SKM-1 (cell line): ENCODE measurements around the gene CAD.
A peak's percentile ranks its signal among the peaks of the same experiment; 100 is the strongest.
"Not testable (repeated sequence)": the region's sequence is repeated elsewhere in the genome, so short reads cannot be mapped to it uniquely, and the experiment has no call there.

Source experiments
- DNase-seq: peaks from one replicate; lab custom pipeline; 2025; ENCODE audit not compliant: unreplicated experiment; lab: John Stamatoyannopoulos, UW

The CAD gene

DNA sequence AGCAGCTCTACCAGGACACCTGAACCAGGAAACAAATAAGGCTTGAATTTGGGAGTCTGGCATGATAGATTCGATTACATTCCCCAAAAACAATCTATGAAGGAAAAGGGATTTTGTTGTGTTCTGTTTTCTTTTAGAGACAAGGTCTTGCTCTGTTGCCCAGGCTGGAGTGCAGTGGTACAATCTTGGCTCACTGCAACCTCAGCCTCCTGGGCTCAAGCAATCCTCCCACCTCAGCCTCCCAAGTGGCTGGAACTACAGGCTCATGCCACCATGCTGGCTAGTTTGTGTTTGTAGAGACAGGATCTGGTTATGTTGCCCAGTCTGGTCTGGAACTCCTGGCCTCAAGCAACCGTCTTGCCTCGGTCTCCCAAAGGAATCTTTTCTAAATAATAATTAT, 19.1 kb upstream of the CAD start:
- DNase-seq = not testable (repeated sequence)

DNA sequence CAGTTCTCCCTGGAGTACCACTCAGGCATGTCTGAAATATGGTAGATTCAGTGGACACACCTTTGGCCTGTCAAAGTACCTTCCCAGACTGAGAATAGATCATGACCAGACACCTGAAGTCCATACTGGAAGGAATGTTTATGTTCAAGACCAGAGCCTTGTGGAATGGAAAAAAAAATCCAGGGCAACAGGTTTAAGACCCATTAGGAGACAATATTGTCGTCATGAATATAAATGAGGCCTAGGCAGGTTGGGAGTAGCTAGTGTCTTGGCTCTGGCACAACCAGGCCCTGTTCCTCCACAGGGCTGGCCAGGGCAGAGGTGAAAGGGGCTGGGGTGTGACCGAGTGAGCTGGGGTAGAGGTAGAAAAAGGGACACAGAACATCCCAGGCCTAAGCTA, 18.5 kb upstream of the CAD start:
- DNase-seq = no peak

DNA sequence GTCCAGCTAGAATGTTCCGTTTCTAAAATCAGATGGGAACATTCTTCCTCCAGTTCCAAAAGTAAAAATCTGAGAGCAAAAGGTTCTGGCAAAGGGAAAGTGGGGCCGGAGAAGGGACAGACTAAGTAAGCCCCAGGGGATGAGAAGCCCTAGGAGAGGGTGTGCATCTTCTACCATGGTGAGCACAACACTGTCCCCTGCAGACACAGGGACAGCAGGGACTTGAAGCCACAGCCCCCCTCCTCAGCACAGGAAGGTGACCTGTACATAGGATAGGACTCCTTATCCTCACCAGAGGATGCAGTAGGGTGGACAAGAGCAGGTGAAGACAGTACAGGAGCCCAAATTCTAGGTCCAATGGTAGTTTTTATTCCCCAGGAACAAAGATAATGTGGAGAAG, 17.9 kb upstream of the CAD start:
- no peak for DNase-seq

DNA sequence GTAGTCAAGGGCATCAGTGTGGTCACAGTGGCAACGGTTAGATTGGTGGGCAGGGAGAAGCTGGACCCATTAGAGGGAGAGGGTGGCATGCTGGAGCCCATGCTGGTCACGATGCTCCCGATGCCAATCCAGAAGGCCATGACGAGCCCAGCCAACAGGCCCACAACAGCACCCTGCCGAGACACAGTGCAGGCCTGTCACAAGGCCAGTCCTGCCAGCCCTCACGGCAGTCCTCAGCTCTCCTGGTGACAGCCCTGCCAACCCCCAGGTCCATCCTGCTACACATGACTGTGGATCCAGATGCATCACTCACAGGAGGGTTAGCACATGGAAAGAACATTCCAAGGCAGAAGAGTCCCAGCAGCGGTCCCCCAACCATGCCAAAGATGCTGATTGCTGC, 15.5 kb upstream of the CAD start:
- DNase-seq = no peak

DNA sequence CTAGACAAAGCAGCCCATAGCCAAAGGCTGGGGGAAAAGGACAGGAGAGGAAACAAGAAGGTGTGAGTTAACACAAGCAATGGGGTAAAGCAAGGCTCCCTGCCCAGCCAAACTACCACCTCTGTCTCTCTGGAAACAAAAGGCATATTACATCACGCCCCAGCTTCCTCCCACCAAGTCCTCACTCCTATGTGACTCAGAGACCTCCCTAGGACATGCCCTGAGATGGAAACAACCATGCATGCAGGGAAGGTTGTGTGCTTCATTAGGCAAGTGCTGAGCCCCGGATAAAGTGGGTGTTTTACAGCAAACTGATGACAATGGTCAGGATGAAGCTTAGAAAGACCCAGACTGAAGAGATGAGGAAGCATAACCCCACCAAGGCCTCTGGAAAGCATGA, 14.3 kb upstream of the CAD start:
- DNase-seq = no peak

DNA sequence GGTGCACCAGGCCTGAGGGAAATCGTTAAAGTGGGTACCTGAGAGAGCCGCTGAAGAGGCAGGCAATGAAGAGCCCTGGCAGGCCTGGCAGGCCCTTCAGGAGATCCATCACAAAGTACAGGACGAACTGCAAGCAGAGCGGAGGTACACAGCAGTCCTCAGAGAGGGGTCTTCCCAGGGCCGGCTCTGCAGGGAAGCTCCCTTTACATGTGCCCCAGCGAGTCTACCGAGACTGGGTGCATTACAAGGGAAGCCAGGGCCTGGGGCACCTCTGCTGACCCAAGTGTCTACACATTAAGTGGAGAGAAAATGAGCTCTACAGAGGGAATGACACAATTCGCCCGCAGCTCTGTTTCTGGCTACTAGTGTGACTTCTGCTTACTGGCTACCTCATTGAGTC, 13.4 kb upstream of the CAD start:
- no peak for DNase-seq

DNA sequence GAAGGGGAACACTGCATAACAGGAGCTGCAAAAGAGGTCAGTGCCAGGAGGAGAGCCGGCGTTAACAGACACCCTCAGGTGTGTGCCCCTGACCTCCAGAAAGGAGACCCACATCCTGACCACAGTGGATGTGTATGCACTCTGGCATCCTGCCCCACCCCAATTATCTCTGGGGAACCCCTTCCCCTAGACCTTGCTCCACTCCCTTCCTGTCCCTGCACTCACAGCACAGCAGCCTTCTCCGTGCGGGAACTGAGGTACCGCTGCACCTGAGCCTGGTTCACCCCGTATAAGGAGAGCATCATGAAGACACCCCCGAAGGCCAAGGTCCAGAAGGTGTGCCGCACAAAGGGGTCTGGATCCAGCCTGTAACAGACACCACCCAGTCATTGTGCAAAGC, 12.6 kb upstream of the CAD start:
- DNase-seq = no peak

DNA sequence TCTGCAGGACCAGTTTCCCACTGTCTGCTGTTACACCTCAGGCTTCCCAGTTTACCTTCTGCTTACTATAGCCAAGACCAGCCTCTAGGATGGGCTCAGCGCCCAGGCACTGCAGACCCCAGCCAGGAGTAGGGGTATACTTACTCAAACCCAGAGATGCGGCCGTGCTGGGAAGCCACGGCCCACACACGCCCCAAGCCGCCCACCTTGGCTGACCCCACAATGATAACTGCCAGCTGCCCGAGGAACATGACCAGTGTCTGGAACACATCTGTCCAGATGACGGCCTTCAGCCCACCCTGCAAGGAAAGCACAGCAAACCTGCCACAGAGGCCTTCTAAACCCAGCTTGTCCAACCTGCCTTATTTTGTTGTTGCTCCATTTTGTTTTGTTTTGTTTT, 12.0 kb upstream of the CAD start:
- DNase-seq = no peak

DNA sequence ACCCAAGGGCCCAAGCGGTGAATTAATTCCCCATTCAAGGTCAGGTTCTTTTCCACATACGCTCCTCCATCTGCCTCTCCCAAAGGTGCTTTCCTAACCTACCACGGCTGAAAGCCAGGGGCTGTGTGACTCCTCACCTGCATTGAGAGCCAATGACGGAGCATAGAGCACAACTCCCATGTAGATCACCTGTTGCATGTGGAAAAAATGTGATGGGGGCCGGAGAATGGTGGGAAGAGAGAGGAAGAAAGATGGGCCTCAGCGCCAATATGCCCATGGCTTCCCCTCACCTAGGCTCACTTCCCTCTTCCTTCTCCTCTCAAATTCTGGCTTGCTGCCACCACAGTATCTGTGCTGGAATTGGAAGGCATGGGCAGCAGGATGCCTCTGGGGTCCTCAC, 10.8 kb upstream of the CAD start:
- DNase-seq = no peak

DNA sequence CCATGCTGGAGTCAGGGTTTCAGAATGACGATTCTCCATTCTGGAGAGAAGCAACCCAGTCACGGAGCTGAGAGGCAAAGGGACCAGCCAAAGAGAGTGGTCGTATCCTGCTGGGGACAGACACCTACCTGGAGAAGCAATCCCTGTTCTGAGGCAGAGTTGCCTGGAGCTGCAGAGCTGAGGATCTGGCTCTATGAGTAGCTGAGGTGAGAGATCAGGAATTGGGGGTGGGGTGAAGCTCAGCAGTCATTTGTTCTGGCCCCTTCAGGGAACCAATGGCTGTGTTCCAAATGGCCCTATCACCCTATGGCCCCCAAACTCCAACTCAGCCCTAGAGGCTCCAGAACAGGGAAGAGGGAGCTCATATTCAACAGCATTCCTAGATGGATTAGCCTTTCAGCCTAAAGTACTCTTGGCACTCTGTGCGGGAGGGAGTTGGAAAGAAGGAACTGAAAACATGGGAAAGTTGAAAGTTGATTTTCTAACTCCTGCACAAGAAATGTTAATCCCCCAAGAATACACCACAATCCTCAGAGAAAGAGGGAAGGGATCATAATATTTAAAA, 8.6 kb upstream of the CAD start:
- no peak for DNase-seq

DNA sequence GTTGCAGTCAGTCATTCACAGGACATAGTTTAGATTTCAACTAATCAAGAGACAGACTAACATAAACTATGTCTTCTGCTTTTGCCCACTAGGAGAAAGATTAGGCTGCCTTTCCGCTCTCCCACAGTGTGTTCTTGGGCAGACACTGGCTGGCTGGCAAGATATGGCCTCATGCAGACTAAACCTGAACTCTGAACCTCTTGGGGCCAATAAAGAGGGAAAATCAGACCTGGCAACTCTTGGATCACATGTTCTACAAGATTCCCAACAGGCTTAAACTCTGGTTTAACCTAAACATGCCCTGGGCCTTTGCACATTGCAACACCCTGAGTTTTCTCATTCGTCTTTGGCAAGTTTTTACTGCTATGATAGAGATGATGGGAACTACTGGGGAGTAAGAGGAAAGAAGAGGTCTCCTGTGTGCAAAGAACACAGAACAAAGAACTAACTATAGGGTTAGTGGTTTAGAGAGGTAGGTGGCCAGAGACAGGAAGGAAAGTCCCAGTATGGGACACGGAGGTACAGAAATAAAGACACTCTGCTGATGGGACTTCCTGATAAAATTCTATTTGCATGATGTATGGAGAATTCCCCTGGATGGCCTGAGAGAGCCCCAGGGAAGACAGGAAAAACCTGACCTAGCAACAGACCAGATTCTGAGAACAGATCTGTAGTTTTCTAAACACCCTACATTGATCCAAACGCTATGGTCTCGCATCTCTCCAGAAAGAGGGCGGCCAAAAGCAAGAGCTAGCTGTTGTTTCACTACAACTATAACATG, 7.4 kb upstream of the CAD start:
- DNase-seq = no peak

DNA sequence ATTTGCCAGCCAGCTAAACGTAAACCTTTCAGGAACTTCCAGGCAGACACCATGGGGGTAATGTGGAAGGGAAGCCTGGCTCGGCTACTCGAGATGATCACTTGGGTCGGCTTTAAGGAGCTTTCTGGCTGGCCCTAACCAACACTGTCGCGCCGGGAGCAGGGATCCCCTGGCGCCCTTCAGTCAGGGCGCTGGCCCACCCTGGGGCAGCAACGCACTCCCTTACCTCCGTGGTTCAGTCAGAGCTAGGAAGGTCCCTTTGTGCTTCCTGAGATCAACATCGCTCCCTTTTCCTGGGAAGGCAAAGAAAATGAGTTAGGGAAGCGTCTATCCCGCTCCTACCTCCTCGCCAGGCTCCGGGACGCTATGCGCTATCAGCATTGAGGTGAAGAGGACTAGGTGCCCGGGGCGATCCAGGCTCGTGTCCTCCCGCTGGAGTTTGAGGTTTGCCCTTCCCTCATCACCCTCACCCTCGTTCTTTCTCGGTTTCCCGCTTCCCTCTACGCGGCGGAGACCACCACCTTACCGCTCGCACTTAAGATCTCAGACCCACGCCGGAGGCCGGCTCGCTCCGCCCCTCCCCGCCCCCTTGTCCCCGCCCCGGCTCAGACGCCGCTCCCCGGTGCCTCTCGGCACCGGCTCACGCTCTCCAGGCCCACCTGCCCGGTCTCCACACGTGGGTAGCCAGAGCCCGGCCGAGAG, 5.8 kb upstream of the CAD start:
- no peak for DNase-seq

DNA sequence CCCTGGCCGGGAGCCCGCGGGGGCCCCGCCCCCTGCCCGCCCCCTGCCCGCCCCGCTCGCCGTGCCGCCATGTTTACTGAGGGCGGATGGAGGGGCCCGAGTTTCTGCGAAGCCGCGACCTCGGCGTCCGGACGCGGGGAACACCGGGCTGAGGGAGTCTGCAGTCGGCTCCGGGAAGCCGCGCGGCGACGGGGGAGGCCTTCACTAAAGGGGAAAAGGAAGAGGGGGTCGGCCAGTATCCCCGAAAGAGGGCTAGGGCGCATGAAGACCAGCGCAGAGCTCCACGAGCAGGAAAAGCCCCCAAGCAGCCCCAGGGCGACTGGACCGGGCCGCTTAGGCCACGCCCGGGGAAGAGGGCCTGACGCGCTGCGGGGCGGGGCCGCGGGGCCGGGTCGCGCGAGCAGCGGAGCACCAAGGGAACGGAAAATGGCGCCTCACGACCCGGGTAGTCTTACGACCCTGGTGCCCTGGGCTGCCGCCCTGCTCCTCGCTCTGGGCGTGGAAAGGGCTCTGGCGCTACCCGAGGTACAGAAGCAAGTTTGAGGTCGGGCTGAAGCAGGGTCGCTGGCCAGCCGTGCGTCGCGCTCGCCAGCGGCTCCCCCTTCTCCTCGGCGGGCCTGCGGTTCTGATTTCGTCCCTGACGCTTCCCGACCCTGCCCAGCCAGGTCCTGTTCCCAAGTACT, 5.1 kb upstream of the CAD start, which contains the start of the genes ATRAID and SLC5A6:
TSS of gene ATRAID (plus strand) at position 99 of the 683 bp plus-strand sequence. CDS start at position 427, 328 bp downstream.
TSS of gene SLC5A6 (minus strand) at position 326 of the 683 bp plus-strand sequence. CDS start 4,618 bp downstream, outside the sequence.
- DNase-seq = peak; percentile 88

DNA sequence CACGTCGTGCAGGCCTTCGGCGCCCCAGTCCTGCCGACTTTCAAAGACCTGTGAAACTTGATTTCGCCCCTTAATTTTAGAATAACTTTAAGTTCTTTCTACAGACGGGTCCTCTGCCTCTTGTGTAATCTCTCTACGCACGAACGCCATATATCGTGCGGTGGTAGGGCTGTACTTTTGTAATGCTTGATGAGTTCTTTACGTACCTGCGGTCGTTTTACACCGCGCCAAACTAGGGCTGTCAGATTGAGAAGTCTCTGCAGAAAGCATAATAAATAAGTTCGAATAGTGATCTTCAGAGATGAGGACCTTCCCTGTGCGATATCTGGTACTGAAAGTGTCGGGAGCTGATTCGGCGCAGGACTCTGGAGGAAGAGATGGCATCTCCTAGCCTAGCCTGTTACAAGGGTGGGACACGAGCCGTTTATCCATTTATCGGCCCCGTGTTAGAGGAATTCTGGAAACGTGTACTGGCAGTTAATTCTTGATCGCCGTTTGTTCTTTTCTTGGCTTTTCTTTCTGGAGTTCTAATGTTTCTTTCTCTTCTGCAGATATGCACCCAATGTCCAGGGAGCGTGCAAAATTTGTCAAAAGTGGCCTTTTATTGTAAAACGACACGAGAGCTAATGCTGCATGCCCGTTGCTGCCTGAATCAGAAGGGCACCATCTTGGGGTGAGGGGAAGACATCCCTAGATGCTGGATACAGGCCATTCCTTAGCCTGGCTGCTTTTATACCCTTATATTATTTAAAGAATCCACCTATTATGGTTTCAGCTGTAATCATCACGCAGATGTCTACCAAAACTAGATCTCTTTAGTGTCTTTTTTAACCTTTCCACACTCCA, 4.3 kb upstream of the CAD start:
- DNase-seq = no peak

DNA sequence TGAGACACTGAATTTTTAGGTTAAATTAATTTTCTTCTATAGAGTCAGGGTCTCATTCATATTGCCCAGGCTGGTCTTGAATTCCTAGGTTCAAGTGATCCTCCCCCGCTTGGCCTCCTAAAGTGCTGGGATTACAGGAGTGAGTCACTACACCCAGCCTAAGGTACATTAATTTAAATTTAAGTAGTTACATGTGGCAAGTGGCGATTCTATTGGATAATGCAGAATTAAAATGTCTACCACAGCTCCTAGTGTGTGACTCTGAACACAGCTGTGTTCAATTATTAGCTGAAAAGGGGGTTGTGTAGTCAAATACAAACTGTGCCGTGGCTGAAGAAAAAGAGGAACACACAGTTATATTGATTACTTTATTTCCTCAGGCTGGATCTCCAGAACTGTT, 2.2 kb upstream of the CAD start:
- no peak for DNase-seq

DNA sequence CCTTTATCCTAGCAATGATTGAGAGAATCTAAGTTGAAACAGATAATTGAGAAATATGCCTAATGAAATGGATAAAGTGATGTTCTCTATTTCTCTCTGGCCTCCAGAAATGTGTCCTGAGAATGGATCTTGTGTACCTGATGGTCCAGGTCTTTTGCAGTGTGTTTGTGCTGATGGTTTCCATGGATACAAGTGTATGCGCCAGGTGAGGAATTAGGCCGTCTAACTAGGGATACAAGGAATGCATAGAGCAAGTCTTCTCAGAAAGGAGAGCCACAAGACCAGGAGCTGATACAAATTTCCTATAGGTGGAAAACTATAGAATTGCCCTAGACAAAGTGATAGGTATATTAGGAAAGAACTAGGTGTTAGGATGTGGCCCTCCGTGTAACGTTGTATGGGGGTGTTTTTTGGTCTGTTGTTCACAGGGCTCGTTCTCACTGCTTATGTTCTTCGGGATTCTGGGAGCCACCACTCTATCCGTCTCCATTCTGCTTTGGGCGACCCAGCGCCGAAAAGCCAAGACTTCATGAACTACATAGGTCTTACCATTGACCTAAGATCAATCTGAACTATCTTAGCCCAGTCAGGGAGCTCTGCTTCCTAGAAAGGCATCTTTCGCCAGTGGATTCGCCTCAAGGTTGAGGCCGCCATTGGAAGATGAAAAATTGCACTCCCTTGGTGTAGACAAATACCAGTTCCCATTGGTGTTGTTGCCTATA, 592 bp upstream of the CAD start:
- no peak for DNase-seq

DNA sequence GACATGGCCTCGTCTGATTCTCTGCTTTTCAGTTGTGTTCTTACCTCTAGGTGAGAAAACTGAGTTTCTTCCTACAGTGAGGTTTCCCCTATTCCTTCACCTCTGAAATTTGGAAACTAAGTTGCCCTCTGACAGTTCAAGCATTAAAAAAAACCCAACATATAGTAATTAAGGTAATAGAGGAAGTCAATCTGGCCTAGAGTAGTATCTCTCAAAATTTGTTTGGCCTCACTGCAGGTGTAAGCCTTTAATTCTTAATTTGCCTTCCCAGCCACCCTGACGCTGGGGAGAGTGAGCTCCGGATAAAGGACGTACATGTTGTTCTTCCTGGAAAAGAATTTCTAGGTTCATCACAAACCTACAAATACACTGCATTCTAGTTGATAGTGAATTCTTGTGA, 1.4 kb downstream of the CAD start:
- no peak for DNase-seq

DNA sequence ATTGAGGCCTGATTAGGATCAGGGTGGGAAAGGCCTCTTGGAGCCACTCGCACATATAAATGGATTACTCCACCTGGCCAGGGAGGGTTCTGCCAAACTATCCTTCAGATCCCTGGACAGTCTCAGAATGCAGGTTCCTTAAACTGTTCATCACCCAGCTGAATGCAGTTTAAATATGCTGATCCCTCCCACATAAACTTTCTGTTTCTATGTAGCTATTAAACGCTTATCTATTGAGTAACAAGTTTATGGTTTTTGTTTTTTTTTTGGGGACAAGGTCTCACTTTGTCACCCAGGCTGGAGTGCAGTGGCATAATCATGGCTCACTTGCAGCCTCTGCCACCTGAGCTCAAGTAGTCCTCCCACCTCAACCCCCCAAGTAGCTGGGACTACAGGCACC, 1.9 kb downstream of the CAD start:
- no peak for DNase-seq

DNA sequence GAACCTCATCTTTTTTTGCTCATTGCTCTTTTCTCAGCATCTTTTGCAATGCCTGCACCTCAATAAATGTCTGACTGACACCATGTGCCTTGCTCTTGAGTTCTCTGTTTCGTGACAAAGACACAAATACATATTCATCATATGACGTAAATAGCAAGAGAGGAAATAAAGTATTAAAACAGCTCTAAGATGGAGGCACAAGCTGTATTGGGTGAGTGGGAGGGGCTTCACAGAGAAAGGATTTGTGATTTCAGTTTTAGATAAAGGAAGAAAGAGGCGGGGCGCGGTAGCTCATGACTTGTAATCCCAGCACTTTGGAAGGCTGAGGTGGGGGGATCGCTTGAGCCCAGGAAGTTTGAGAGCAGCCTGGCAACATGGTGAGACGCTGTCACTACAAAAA, 2.9 kb downstream of the CAD start:
- DNase-seq = no peak

DNA sequence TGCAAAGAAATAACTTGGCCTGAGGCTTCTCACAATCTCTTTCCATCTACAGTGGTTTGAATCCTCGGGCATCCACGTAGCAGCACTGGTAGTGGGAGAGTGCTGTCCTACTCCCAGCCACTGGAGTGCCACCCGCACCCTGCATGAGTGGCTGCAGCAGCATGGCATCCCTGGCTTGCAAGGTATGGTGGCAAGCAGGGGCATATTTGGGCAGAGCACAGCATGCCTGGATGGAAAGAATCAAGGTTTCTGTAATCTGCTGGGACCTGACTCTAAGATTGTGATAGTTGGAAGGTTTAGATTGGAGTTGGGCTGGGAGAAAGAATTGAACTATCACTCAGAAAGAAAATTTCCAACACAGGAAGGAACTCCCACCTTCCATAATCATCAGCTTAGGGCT, 4.0 kb downstream of the CAD start:
- no peak for DNase-seq
